Measurements from ENCODE around the gene GRB10. TPM values are rescaled to one million over a fixed set of nuclear protein-coding genes. Genes with fewer than 3 reads are reported as not detected.
A peak's percentile ranks its signal among the peaks of the same experiment; 100 is the strongest.
"Not testable (repeated sequence)": the region's sequence is repeated elsewhere in the genome, so short reads cannot be mapped to it uniquely, and the experiment has no call there.

The GRB10 gene
- total RNA-seq, 1 donor from 2014 or later = 51.8 TPM

DNA sequence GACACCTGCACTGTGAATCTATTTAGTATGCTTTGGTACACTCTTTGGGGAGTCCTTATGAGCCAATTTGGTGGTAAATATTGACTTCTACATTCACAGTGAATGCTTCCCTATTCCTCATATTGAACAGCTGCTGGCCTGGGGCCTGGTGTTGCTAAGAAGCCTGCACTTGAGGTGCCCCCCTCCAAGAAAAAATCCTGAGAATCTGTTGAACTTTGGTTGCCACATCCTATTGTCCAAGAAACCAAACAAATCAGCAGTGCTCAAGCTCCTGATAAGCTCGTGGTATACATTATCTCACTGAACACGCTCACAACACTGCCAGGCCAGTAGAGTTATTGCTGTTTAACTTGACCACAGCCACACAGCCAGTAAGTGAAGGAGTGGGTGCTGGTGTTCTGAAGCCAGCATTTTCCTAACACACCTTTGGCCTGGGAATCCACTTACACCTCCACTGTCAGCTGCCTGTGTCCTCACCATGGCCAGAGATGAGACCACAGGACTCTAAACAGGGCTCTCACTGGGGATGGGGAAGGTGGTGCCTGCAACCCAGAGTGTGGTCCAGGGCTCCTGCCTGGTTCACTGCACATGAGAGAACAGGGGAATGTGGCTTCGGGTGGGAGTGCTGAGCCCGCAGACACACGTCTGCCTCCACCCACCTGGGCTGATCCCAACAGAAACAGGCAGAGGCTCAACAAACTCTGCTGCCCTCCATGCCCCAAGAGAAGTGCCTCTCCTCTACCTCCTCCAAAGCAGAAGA lies 224.2 kb downstream of the GRB10 start:
- no peak for DNase-seq (ENCODE audit: low spot score)
- intact Hi-C loops (cut with DNase I) = no loop called here

- intact Hi-C loops (cut with DNase I) = no loop called here
- no peak for DNase-seq (ENCODE audit: low spot score)
Observed at GRCh38 chr7:50557099-50557498, 225.6 kb downstream of the GRB10 start.

- intact Hi-C loops (cut with DNase I) = no loop called here
- DNase-seq (ENCODE audit: low spot score) = no peak
Observed at GRCh38 chr7:50556247-50556991, 226.3 kb downstream of the GRB10 start.

DNA sequence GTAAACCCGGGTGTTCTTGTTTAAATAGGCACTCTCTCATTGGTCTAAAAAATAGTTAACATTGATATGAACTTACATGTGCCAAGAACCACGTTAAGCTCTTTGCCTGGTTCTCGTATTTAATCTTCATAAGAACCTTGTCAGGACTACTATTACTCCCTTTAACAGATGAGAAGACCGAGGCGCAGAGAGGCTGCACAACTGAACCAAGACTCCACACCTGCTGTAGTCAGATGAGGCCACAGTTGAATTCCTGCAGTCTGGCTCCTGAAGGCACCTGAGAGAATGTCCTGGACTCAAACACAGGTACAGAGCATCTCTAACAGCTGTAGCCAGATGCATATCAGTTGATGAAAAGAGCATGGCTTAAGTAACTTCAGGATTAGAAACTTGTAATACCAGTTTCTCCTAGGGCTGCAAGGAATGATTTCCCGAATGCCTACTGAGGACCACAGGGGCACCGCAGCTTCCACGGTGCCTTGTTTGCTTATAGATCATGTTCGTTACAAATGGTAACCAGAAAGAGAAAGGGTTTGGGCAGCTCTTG lies 227.0 kb downstream of the GRB10 start:
- intact Hi-C loops (cut with DNase I) = no loop called here
- no peak for DNase-seq (ENCODE audit: low spot score)

DNA sequence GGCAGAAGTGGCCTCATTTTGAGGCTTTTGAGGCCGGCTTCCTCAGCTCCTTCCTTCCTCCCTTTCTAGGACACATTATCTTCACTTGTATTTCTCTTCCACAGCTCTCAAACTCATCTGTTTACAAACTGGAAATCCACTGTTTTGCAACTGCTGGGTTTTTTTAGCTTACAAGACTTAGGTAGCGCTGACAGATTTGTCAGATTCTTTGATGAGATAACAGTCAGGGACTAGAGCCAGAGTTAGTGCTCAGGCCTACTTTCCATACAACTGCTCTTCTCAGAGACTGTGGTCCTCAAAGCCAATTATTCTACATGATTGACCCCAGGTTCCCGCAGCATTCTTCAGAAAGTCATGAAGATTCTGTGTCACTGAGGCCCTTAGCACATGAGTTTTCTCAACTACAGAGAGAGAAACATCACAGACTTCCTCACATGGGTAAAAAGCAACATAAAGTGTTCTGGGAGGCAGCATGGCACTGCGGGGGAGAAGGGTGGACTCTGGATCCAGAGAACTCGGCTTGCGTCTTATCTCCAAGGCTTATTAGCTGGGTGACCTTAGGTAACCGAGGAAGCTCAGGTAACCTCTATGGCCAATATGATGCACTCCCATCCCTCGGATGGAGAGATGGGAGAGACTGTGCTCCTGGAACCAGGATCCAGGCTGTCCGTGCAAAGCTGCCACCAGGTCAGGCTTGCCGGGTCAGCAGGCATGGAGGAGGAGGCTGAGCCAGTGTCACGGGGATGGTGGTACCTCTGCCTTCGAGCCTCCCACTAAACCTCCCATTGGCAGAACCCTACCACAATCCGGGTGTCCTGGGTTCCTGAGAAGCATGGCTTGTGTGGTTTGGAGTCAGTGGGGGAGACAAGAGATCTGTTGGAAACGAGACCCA lies 228.0 kb downstream of the GRB10 start:
- DNase-seq (ENCODE audit: low spot score) = peak; percentile 67
- intact Hi-C loops (cut with DNase I) = no loop called here

DNA sequence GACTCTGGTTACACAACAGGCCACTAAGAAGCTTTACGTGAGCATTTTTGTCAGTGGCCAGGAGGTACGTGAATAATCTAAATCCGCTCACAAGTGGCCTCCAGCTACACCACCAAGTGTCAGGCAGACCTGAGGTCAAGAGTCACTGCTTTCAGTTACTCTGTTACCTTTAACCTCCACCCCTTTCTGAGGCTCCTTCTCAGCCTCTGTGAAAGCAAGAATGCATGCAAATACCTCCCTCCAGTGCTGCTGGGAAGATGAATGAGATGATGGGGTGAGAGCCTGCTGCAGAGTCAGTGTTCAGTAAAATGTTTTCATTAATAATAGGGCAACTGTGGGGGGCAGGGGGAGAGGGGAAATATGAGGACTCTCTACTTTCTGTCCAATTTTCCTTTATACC lies 228.7 kb downstream of the GRB10 start:
- intact Hi-C loops (cut with DNase I) = no loop called here
- DNase-seq (ENCODE audit: low spot score) = no peak

DNA sequence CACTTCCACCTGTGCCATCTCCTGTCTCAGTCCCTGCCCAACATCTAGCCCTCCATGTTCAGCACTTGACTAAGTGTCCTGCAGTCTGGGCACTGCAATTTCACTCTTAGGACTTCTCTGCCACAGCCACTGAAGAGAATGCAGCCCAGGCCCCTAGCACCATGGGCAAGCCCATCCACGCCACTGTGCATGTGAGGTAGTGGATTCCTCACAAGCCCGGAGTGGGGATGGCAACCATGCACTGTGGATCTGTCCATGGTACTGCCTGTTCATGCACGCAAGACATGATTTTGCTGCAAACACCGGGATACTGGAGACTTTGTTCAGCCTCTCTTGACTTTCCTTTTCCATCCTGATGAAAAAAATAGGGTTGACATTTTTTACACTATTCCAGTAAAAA lies 229.8 kb downstream of the GRB10 start:
- no peak for DNase-seq (ENCODE audit: low spot score)
- intact Hi-C loops (cut with DNase I) = no loop called here

DNA sequence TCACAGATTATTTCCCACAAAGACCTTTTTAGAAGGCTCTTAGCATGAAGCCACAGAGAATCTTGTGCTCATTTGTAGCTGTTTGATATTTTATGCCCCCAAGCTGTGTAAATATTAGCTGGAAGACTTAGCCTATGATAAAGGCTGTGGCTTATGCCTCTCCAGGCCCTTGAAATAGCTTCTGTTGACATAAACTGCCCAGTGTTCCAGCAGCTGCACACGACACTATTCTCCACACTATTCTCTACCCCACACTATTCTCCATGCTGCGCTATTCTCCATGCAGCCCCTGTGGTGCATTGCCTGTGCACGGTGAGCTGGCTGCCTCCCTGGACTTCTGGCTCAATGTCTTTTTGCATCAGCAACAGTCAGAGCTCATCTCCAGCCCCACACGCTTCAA lies 230.6 kb downstream of the GRB10 start:
- DNase-seq (ENCODE audit: low spot score) = peak; percentile 61
- intact Hi-C loops (cut with DNase I) = no loop called here

DNA sequence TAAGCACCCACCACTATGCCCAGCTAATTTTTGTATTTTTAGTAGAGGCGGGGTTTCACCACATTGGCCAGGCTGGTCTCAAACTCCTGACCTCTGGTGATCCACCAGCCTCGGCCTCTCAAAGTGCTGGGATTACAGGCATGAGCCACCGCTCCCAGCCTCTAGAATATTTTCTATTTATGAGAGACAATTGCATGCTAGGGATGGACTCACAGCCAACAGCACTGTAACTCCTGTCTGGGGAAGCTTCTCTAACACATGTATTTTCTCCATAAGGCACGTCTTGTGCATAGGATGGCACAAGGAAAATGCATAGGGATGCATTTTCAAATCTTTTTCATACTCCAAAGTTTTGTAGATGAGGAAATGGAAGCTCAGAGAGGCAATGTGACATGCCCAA lies 237.1 kb downstream of the GRB10 start:
- intact Hi-C loops (cut with DNase I); DNase-seq (ENCODE audit: low spot score): not testable (repeated sequence)

GRCh38 chr7:50544992-50545391 lies 237.7 kb downstream of the GRB10 start:
- DNase-seq (ENCODE audit: low spot score) = no peak
- intact Hi-C loops (cut with DNase I) = no loop called here

- intact Hi-C loops (cut with DNase I) = no loop called here
- DNase-seq (ENCODE audit: low spot score) = peak; percentile 61
Observed at GRCh38 chr7:50543776-50544442, 238.8 kb downstream of the GRB10 start.

GRCh38 chr7:50542132-50542531 lies 240.6 kb downstream of the GRB10 start:
- intact Hi-C loops (cut with DNase I) = no loop called here
- no peak for DNase-seq (ENCODE audit: low spot score)

DNA sequence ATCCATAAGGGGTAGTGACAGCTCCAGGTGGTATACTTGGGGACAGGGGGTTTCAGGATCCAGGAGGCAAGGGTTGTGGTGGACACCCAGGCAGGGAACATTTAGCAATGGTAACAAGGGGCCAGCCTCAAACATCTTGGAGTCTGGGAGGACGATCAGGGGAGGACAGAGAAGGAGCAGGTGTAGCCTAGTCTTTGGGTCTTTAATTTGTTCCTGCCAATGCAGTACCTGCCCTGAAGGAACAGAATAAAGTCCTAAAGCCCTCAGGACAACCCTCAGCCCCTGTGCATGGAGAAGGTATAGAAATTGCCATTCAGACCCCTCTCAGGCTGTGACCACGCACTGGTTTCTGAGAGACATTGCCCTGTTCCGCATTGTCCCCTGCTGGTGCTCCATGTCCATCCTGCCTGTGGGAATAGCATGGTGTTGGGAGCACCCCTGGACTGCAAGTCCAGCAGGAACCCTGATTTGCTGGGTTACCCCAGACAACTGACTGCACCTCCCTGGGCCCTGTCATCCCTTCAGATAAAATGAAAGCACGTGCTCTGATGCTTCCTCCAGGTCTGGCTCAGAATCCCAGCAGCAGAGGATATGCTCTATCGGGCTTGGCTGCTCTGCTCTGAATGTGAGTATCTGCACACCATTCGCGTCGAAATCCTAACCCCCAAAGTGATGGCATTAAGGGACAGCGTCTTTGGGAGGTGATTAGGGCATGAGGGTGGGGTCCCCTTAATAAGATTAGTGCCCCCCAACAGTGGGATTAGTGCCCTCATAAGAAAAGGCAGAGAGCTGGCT lies 241.7 kb downstream of the GRB10 start:
- intact Hi-C loops (cut with DNase I) = no loop called here
- no peak for DNase-seq (ENCODE audit: low spot score)

Other genes starting within 250 kb of the GRB10 start
- not detected for gene DDC, start 217.5 kb downstream of the GRB10 start, total RNA-seq

Measured in cardiac septum (tissue), 1 donor.